Lower lobe of right lung (tissue), 2 donors: Measurements from ENCODE around the gene DCAF15. TPM values are rescaled to one million over a fixed set of nuclear protein-coding genes. Genes with fewer than 3 reads are reported as not detected.

Source experiments
- ATAC-seq, 2 donors: fragments of 200-7000 bp; cut with Tn5 transposase; one replicate each; pipeline ENCODE4 v1.9.1; 2020 to 2022; ENCODE audit warnings: mild to moderate bottlenecking in 2 of 2, moderate library complexity in 2 of 2
- DNase-seq: peaks from one replicate; pipeline ENCODE4 v3.0.0-alpha.2; 2020
- H3K27ac ChIP-seq: fragments of 200-600 bp; one replicate; pipeline ENCODE4 v1.8.0; 2022
- H3K27me3 ChIP-seq: fragments of 200-600 bp; one replicate; pipeline ENCODE4 v1.8.0; 2022; ENCODE audit warnings: low read depth
- H3K36me3 ChIP-seq: fragments of 200-600 bp; one replicate; pipeline ENCODE4 v1.8.0; 2022; ENCODE audit warnings: mild to moderate bottlenecking
- H3K4me1 ChIP-seq: fragments of 200-600 bp; one replicate; pipeline ENCODE4 v1.8.0; 2022
- H3K4me3 ChIP-seq: fragments of 200-600 bp; one replicate; pipeline ENCODE4 v1.8.0; 2022; ENCODE audit warnings: mild to moderate bottlenecking
- H3K9me3 ChIP-seq: fragments of 200-600 bp; one replicate; pipeline ENCODE4 v1.8.0; 2022
- intact Hi-C: fragments of 100-400 bp; cut with DNase I; formaldehyde crosslinking; loops from one replicate; pipeline ENCODE4 v1.11.0; 2022
- total RNA-seq: library from RNA; stranded (reverse); fragmentation: NEBNext Ultra II Directional; extraction: Animal tissue kit (Norgen Biotek cat#: 25700); gene quantifications from one replicate; pipeline ENCODE4 v1.2.1, GENCODE V29; 2021
- TF ChIP-seq, protein P1 (sequence below): fragments of 200-600 bp; IDR thresholded peaks from one replicate; pipeline ENCODE4 v1.8.0; 2022; ENCODE audit warnings: antibody characterized with exemption, mild to moderate bottlenecking
- donor health status: DM: no; HTN: yes; CAD: no; lungs with severe emphysema.

The DCAF15 gene
- total RNA-seq, 1 donor from 2014 or later, result 28.4 TPM

DNA sequence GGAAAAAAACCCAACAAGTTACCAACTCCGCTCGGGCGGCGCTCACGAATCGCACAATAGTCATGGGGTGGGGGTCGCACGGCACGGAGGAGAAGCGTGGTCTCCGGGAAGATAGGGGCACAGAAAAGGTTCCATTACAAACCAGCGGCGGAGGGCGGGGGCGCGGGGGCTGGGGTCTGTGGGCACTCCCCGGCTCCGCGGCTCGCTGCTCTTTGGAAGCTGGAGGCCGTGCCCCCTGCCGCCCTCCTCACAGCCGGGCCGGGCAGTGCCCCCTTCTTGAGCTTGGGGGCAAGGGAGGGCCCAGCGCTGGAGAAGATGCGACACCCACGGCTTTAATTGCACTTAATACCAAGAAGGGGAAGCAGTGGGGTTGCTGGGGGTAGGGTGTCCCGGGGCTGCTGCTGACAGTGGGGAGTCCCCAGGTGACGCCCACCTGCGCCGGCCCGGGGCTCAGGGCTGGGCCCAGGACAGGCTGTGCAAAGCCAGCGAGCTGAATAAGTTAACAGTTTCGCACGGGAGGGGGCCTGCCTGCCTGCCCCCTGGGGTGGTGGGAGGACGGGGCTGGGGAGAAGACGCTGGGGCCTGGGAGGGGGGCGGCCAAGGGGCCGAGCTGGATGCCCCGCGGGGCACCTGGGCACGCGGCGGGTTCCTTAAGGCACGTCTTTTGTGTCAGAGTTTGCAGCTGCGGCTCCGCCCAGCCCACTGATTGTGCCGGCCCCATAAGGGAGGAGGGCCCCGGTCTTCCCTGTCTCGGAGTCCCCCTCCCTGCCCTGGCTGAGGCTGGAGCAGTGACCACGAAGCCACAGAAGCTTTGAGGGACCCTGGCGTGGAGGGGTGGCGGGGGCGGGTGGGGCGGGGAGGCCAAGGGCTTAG is 9.8 kb downstream of the DCAF15 start:
- Histone ChIP-seq H3K36me3 (peaks cover 99% of the 10 kb centered on the region), H3K4me3 (no peak overlapping the region), H3K4me1 (no peaks in the 10 kb centered on the region), H3K27ac (no peak overlapping the region), H3K9me3 (no peaks in the 10 kb centered on the region), H3K27me3 (no peaks in the 10 kb centered on the region)
- ATAC-seq (no peak), DNase-seq (no peak)
- TF ChIP-seq, protein P1, sequence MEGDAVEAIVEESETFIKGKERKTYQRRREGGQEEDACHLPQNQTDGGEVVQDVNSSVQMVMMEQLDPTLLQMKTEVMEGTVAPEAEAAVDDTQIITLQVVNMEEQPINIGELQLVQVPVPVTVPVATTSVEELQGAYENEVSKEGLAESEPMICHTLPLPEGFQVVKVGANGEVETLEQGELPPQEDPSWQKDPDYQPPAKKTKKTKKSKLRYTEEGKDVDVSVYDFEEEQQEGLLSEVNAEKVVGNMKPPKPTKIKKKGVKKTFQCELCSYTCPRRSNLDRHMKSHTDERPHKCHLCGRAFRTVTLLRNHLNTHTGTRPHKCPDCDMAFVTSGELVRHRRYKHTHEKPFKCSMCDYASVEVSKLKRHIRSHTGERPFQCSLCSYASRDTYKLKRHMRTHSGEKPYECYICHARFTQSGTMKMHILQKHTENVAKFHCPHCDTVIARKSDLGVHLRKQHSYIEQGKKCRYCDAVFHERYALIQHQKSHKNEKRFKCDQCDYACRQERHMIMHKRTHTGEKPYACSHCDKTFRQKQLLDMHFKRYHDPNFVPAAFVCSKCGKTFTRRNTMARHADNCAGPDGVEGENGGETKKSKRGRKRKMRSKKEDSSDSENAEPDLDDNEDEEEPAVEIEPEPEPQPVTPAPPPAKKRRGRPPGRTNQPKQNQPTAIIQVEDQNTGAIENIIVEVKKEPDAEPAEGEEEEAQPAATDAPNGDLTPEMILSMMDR, result no peak
- intact Hi-C loops, result no loop called here

DNA sequence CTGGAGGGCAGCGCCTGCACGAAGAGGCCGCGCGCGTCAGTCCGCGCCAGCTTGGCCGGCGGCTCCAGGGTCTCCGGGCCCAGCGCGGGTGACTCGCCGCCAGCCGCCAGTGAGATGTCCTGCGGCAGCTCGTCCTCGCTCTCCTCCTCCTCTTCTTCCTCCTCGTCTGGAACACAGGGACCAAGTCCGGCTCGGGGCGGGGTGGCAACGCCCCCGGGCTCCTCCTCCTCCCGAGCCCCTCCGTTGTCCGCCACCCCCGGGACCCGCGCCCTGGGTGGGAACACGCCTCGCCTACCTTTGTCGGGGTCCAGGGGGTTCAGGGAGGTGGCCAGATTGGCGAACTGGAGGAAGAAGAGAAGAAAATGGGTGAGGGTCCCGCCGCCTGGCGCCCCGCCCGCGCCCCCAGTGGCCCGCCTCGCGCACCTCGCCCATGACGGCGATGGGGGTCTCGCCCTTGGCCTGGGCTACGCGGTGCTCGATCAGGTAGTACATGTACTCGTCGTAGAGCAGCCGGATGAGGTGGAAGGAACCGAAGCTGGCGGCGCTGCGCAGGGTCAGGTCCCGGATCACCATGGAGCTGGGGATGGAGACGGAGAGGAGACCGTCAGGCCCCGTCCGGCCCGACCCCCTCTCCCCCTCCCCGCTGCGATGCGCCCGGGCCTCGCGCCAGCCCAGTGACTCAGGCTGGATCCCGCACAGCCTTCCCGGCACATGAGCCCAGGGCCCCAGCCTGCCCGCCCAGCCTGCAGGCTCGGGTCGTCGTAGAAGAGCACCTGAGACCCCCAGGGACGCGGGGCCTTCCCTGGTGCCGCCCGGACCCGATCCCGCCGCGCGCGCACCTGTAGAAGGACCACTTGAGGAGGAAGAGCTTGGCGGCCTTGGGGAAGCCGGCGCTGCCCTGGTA is 10.6 kb downstream of the DCAF15 start:
- ATAC-seq, result no peak
- no peaks in the 10 kb centered on the region for H3K4me1 ChIP-seq
- TF ChIP-seq, protein P1, result no peak
- H3K4me3 ChIP-seq, result peak overlapping the region; percentile 3
- H3K27me3 ChIP-seq, result no peaks in the 10 kb centered on the region
- no peaks in the 10 kb centered on the region for H3K9me3 ChIP-seq
- intact Hi-C loops, result no loop called here
- DNase-seq, result no peak
- H3K36me3 ChIP-seq, result peaks cover 99% of the 10 kb centered on the region
- no peak overlapping the region for H3K27ac ChIP-seq

DNA sequence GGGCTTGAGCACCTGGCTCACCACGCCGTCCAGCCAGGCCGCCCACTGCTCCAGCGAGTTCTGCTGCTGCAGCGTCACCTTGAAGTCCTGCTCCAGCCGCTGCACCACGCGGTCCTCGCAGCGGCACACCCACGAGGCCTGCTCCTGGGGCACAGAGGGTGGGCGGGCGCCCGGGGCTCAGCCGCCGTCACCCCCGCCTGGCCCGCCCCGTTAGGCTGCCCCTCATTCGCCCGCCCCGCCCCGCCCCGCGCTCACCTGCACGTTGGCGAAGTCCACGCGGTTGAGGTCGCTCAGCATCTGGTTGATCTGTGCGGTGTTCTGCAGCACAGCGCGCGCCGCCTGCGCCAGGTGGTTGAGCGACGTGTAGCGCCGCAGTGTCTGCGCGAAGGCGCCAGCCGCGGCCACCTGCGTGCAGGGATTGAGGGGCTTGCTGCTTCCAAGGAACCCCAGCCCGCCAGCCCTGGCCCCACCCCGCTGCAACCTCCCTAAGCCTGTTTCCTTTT is 11.3 kb downstream of the DCAF15 start:
- no peaks in the 10 kb centered on the region for H3K27me3 ChIP-seq
- peak in 1 of 2 donors; percentile 2 for ATAC-seq
- no peaks in the 10 kb centered on the region for H3K9me3 ChIP-seq
- TF ChIP-seq, protein P1, result no peak
- H3K27ac ChIP-seq, result no peak overlapping the region
- no peak for DNase-seq
- no peaks in the 10 kb centered on the region for H3K4me1 ChIP-seq
- no peak overlapping the region for H3K4me3 ChIP-seq
- H3K36me3 ChIP-seq, result peaks cover 99% of the 10 kb centered on the region
- intact Hi-C loops, result no loop called here

DNA sequence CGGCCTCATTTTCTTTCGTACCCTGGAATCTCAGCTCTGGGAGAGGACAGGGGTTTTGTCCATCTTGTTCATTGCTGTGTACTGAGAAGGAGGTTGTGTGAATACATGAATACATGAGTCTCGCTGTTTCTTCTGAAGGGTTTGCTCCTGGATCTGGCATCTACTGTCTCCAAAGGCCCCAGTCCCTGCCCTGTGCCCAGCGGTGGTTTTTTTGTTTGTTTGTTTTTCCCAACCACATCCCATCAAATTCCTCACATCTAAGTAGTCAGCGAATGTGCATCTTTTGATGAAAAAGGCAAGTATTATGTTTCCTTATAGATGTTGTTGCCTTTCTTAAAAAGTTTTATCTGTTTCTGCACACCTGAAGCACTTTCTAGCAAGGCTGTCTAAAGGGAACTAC is 12.5 kb downstream of the DCAF15 start:
- no peaks in the 10 kb centered on the region for H3K9me3 ChIP-seq
- ATAC-seq, result no peak
- peaks cover 99% of the 10 kb centered on the region for H3K36me3 ChIP-seq
- no peak overlapping the region for H3K27ac ChIP-seq
- H3K27me3 ChIP-seq, result no peaks in the 10 kb centered on the region
- no peak for DNase-seq
- intact Hi-C loops, result no loop called here
- no peaks in the 10 kb centered on the region for H3K4me1 ChIP-seq
- TF ChIP-seq, protein P1, result no peak
- no peak overlapping the region for H3K4me3 ChIP-seq

DNA sequence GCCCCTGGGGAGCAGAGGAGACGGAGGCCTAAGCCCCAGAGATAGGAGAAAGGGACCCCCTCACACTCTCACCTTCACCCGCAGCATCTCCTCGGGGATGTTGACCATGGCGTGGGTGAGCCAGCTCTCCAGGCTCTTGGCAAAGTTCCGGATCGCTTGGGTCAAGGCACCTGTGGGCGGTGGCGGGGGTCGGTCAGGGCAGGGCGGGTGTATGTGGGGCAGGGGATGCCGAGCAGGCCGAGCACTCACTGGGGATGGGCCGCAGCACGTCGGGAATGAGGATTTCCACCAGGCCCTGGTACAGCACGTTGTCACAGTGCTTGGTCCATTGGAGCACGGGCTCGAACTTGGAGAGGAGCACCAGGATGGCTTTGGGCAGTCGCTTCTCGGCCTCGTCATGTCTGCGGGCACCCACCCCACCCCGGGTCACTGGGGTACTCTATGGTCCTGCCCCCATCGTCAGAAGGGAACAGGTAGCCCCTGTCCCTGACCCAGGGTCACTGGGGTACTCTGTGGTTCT is 13.1 kb downstream of the DCAF15 start:
- H3K9me3 ChIP-seq, result no peaks in the 10 kb centered on the region
- DNase-seq (no peak), ATAC-seq (no peak)
- TF ChIP-seq, protein P1, result no peak
- H3K27me3 ChIP-seq, result no peaks in the 10 kb centered on the region
- H3K27ac ChIP-seq, result no peak overlapping the region
- H3K4me1 ChIP-seq, result no peaks in the 10 kb centered on the region
- no peak overlapping the region for H3K4me3 ChIP-seq
- peaks cover 99% of the 10 kb centered on the region for H3K36me3 ChIP-seq
- intact Hi-C loops, result no loop called here
